GM18951 (cell line): Measurements from ENCODE around the gene CRMP1.

ENCODE experiments used
- POLR2A ChIP-seq: IDR thresholded peaks from 4 replicates; pipeline ENCODE4 v1.6.1; 2011; ENCODE audit warnings: mild to moderate bottlenecking; ENCODE audit not compliant: insufficient read length, insufficient read depth; ENCODE audit errors: extremely low read depth
- in situ Hi-C: fragments of 300-500 bp; cut with MboI; formaldehyde crosslinking; loops from one replicate; pipeline ENCODE4 v1.12.0; 2022; ENCODE audit warnings: low sequenced_read_pairs, mixed read lengths, inconsistent platforms; ENCODE audit not compliant: unreplicated experiment

Gene CRMP1

DNA sequence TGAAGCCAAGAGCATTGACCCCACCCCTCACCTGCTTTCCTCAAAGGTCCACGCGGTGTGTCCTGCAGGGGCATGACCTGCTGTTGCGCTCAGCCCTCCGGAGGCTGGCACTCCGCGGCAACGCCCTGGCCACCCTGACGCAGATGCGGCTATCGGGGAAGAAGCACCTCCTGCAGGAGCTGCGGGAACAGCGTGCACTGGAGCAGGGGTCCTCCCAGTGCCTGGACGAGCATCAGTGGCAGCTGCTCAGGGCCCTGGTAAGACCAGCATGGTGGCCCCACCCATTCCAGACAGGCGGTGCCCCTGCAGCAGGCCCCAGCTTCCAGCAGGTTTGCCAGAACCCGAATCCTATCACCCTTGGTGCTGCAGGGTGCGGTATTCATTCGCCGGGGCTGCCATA, 95.9 kb downstream of the CRMP1 start:
- no peak for TF ChIP-seq POLR2A
- in situ Hi-C loops = no loop called here

DNA sequence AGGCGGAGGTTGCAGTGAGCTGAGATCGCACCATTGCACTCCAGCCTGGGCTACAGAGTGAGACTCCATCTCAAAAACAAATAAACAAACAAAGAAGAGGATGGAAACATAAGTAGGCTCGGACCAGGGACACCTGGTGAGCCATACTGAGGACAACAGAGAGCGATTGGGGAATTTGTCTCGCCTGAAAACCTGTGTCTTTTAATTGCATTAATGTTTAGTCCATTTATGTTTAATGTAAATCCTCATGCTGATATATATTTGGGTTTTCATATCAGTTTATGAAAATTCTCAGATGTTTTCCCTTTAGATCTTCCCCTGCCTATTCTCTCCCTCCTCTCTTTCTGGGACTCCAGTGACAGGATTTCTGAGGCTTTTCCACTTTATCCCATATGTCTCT, 97.3 kb downstream of the CRMP1 start:
- in situ Hi-C loops = no loop called here
- no peak for TF ChIP-seq POLR2A

DNA sequence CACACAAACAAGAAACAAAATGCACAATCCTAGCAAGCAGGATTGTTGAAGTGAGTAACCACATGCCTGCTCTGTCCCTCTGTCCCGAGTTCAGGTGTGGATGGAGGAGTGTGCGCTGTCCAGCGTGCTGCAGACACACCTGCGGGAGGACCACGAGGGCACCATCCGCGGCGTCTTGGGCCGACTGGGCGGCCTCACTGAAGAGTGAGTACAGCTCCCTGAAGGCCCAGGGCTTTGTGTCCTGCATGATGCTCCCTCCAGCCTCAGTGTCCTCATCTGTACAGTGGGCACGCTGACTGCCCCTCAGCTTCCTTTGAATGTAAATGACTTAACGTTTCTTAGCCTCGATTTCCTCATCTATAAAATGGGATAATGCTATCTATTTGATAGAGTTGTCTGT, 99.4 kb downstream of the CRMP1 start:
- TF ChIP-seq POLR2A = no peak
- in situ Hi-C loops = no loop called here

DNA sequence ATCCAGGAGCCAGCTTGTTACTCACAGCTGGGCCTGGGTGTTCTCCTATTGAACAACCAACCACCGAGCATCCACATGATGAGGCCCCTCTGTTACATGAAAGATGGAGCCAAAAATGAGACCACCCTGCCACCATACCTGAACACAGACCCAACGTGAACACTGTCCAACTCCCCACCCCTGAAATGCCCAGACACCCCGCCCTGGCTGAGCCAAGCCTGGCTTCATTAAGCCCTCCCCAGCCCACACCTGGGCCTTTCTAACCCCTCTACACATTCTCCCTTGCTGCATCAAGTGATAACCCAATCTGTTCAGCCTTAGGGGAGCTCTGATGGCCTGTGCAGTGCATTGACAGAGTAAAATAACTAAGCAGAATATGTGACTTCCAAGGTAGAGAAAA, 101.2 kb downstream of the CRMP1 start:
- in situ Hi-C loops = no loop called here
- no peak for TF ChIP-seq POLR2A

DNA sequence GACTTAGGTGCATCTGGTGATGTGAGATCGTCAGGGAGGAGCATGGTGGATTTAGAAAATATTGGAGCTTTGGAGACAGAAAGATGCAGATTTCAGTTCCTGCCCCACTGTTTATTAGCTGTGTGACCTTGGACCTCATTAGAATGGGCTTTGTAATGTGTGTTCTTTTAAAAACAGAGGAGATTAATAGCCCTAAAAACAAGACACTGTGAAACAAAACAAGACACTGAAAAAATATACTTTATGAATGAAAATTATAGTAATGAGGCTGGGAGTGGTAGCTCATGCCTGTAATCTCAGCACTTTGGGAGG, 102.4 kb downstream of the CRMP1 start:
- no peak for TF ChIP-seq POLR2A
- in situ Hi-C loops = no loop called here

DNA sequence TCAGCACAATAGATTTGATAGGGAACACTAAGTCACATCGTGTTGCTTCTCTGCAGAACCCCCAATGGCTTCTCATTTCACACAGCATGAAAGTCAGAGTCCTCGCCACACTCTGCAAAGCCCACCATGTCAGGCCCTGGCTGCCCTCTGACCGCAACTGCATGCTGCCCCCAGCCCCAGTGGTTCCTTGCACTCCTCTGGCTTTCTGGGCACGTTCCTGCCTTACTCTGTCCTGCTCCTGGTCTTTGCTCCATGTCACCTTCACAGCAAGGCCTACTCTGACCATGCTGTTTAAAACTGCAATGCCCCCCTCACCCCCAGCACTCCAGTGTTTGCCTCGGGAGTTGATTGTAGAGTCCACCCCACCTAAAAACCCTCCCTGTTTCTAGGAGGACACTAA, 103.7 kb downstream of the CRMP1 start:
- in situ Hi-C loops = no loop called here

DNA sequence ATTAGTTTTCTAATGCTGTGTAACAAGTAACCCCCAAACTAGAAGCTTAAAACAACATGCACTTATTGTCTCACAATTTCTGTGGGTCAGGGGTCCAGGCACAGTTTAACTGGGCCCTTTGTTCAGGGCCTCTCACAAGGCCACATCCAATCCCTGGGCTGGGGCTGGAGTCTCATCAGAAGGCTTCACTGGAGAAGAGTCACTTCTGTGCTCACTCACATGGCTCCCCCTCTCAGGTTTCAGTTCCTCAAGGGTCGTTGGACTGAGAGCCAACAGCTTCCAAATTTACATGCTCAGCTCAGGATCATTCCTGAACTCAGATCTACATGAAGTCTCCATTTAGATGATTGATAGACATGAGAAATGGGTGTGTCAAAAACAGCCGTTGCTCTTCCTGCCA, 104.7 kb downstream of the CRMP1 start:
- no peak for TF ChIP-seq POLR2A
- in situ Hi-C loops = no loop called here

More for the DNA sequence above, 103.7 kb downstream of the CRMP1 start:
- TF ChIP-seq POLR2A = no peak

DNA sequence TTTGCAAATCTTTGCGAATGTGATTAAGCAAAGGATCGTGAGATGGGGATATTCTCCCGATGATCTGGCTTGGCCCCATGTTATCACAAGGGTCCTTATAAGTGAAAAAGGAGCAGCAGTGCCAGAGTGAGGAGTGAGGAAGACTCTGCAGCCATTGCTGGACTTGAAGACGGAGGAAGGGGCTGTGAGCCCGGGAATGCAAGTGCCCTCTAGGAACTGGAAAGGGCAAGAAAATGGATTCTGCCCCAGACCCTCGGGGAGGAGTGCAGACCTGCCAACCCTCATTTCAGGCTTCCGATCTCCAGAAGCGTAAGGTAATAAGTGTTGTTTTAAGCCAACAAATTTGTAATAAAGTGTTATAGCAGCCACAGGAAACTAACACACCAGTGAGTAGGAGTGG, 105.6 kb downstream of the CRMP1 start:
- in situ Hi-C loops = no loop called here
- TF ChIP-seq POLR2A = no peak

DNA sequence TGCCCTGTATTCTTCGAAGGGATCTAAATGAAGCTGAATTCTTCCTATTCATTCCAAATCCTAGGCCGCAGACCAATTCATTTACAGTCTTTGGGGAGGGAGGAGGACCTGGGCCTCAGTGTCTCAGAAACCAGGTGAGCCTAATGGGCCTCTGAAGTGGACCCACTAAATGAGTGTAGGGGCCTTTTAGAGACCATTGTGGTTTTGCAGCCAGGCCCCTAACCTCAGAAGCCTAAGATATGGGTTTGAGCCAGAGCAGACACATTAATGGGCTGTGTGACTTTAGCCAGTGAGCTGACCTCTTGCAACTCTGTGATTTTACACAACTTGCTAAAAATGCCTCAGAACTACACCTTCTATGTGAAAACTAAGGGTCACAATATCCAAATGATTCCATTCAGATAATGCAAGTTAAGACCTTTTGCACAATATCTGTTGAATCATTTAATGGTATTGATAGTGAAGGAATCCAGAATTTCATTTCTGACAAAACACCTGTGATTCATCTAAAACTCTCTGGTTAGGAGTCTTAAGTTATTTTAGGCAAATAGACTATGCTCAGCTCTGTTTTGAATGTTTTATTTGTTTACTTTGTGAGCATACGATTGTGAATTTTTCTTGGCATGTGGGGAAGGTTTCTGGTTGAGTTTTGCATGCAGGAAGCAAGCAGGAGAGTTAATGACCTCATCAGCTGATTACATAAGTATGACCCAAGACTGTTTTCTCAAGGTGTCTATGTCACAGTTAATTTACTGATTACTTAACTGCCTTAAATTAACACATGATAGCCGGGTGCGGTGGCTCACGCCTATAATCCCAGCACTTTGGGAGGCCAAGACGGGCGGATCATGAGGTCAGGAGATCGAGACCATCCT, 106.8 kb downstream of the CRMP1 start:
- no peak for TF ChIP-seq POLR2A
- in situ Hi-C loops = no loop called here

DNA sequence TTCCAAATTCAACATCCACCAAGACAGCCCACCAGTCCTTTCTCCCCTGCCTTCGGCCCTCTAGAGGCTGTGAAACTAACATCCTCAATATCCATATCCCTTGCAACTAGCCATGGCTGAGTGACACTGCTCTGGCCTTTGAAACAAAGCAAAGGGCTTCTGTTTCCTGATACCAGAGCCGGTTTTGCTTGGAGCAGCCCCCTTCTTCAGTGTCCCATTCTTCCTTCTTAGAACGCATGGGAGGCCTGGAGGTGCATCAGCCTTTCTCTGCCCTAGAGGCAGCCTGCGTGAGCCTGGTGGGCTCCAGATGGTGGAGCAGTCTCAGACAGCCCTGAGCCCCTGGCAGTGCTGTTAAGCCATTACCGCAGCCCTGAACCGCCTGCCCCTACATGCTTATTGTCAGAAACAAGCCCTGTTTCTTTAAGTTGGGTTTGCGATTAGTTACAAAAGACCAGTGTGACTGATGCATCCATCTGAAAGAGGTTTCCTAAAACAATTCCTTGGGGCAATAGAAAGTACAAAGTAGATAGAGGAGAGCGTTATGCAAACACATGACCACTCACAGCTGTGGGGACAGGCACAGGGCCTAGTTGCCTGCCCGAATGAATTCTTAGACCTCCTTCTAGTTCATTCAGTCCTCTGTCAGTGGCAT, 107.8 kb downstream of the CRMP1 start:
- in situ Hi-C loops = no loop called here
- TF ChIP-seq POLR2A = no peak

DNA sequence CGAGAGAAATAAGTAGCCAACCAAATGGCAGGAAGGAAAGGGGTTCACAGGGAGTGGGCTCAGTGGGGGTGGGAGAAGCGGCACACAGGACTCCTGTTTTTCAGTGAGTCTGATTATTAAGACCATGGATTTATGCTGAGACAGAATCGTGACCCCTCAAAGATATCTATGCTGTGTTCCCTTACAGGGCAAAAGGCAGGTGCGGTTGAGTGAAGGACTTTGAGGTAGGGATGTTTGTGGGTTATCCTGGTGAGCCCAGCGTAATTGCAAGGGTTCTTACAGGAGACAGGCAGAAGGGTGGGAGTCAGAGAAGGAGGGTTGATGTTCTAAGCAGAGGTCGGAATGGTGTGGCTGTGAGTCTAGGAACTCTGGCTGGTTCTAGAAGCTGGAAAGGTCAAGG, 108.9 kb downstream of the CRMP1 start:
- in situ Hi-C loops = no loop called here
- TF ChIP-seq POLR2A = no peak

DNA sequence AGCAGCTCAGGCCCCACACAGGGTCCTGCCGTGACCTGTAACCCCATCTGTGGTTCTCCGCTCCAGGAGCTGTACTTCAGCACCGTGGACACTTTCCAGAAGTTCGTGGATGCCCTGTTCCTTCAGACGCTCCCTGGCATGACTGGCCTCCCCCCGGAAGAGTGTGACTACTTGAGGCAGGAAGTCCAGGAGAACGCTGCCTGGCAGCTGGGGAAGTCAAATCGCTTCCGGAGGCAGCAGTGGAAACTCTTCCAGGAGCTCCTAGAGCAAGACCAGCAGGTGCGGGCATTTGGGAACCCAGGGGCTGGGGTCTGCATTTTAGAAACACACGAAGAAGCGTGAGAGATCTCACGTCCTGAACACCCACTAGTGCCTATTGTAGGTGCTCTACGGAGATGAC, 109.4 kb downstream of the CRMP1 start:
- no peak for TF ChIP-seq POLR2A
- in situ Hi-C loops = no loop called here

DNA sequence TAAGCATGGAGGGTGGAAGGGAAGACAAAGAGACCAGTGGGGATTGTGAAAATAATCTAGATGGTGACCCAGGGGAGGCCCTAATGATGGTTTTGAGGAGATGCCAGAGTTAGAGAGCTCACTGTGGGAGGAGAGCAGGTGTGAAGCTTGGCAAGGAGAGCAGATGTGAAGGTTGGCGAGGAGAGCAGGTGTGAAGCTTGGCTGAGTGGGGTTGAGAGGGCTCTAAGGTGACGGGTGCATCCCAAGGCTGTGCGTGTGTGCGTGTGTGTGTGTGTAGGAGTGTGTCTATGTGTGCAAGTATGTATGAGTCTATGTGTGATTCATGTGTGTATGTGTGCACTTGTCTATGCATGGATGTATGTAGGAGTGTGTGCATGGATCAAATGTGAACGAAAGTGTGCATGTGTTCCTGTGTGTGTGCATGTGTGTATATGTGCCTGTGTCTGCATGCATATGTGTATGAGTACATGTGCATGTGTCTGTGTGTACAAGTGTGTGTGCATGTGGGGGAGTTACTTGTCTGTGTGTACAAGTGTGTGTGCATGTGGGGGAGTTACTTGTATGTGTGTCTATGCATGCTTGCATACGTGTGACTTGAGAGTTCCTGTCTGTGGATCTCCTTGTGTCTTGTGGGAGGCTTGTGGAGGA, 109.9 kb downstream of the CRMP1 start:
- no peak for TF ChIP-seq POLR2A
- in situ Hi-C loops = no loop called here

DNA sequence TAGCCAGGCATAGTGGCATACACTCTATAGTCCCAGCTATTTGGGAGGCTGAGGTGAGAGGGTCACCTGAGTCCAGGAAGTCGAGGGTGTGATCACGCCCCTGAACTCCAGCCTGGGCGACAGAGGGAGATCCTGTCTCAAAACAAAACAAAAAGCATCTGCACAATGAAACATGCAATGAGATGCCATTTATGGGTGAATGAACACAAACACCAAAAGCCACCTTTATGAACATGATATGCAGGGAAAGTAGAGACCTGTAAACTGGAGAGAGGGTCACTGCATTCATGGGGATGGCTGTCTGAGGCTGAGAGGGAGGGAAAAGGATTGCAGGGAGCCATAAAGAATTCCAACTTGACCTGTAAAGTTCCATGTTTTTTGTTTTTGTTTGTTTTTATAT, 111.2 kb downstream of the CRMP1 start:
- no peak for TF ChIP-seq POLR2A
- in situ Hi-C loops = no loop called here
